Ureter (tissue), 1 donor: ENCODE data around the gene TBCD. TPM values are rescaled to one million over a fixed set of nuclear protein-coding genes. Genes with fewer than 3 reads are reported as not detected.

ENCODE experiments used
- DNase-seq: peaks from one replicate; pipeline ENCODE4 v3.0.0-alpha.2; 2020; ENCODE audit warnings: low spot score
- total RNA-seq: library from RNA; stranded (reverse); gene quantifications from one replicate; pipeline ENCODE4 v1.2.4, GENCODE V29; 2023
- donor health status: DM: yes; HTN: yes; CAD: no.

TBCD gene
- total RNA-seq, 1 donor from 2014 or later, result 122 TPM

- no peak for DNase-seq
Observed at GRCh38 chr17:82937411-82938371, 185.8 kb downstream of the TBCD start.

GRCh38 chr17:82938486-82938872 is 186.6 kb downstream of the TBCD start:
- no peak for DNase-seq

DNA sequence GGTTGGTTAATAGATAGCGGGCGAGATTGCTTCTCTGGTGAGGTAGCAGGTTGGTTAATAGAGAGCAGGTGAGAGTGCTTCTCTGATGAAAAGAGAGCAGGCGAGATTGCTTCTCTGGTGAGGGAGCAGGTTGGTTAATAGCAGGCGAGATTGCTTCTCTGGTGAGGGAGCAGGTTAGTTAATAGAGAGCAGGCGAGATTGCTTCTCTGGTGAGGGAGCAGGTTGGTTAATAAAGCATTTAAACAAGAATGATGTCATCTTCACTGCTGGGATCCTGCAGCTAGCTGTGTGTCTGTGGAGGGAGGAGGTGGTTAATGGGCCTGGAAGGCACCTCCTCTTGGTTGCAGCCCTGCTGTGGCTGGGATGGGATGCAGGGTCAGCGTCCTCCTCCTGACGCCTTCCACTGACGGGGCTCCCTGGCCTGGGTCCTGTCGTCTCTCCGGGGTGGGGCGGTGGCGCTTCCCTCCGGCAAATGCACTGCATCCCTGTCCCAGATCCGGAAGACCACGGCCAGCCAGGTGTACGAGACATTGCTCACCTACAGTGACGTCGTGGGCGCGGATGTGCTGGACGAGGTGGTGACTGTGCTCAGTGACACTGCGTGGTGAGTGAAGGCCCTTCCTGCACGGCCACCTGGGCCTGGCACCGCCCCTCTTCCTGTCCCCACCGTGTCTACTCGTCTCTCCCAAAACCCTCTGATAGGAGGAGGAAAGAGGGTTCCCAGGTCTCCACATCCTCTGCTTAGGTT is 187.2 kb downstream of the TBCD start:
- DNase-seq, result no peak

DNA sequence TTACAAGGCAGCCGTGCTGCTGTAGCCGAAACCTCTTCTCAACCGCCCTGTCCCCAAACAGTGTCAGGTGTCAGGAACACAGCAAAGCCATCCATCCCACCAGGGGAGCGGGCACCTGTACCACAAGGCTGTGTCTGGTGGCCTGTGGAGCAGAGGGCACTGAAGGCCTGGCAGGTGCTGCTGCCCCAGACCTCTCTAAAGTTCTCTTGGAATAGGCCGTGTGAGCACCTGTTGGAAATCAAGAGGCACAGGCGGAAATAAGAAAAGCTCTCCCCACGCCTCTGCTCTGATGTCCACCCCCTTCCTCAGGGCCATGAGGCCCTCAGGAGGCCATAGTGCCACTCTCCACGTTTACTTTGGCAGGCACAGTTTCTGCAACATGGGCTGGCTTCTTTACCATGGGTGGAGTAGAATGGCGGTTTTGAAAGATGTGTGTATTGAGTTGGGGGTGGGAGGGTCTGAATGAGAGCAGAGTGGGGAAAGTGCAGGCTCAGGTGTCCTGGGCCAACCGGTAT is 187.8 kb downstream of the TBCD start:
- DNase-seq, result no peak

DNA sequence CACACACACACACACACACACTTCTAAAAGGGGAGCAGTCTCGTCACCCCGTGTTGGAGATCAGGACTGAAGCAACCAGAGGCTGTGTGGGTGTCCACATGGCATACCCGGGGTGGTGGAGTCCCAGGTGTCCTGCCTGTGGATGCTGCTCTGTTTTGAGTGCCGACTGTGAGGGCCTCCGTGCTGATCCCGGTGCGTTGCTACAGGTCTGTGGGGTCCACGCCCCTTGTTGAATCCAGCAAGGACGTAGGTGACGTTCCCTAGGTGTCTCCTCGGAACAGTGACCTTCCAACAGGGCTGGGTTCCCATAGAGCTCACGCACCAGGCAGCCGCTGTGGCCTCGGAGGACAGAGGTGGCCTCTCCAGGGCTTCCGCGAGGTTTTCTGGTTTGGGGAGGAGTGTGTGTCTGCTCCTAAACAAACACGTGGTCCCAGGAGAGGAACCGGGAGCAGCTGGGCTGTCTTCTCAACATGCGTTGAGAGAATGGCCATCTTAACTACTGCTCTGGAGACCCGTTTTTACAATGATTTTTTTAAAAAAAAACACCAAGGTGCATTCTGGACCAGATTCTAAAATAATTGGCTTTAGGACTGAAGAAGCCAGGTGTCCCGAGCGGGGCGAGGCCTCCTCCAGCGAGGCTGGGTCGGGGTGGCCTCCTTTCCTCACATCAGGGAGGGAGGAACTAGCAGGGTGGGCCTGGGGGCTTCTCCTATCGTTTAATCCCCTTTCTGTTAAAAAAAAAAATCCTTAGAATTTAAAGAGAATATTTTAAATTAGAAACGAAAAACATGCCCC is 188.6 kb downstream of the TBCD start:
- DNase-seq, result no peak

DNA sequence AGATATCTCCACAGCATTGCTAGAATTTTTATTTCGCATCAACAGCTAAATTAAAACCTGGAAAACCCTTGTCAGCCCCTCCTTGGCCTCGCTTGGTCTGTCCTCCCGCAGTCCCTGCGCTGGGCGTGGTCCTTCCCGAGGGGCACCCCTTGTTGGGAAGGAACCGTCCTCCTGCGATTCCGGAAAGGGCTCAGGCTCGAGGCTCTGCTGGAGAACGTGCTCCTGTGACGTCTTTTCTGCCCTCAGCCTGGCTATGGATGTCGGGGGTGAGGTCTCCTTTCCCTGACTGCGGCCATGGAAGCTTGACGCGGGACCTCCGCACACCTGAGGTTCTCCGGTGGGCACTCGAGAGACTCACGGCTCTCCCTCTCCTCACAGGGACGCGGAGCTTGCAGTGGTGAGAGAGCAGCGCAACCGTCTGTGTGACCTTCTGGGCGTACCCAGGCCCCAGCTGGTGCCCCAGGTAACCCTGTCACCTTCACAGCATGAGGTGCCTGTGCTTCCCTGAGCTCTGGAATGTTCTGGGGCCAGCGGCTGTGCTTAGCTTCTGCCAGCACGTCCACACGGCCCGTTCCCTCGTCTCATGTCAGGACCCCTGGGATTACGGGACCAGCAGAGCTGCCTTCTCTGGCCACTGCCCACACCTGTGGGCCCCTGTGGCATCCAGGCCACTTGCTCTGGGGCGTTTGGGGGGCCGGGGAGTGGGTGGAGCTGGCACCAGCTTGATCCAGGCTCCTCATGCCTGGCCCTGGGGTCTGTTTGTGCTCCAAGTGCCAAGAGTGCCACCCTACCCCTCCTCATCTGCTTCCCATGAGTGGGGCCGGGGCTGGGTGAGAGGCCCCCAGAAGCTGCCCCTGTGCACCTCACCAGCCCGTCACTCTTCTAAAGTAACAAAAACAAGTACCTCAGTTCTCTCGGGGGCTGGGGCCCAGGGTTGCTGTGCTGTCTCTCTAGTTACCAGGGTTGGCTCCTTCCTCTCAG is 189.4 kb downstream of the TBCD start:
- DNase-seq, result no peak

GRCh38 chr17:82942166-82943130 is 190.6 kb downstream of the TBCD start:
- DNase-seq, result no peak

- DNase-seq, result no peak
Observed at GRCh38 chr17:82943339-82943738, 191.5 kb downstream of the TBCD start.

GRCh38 chr17:82943751-82944150 is 191.9 kb downstream of the TBCD start:
- DNase-seq, result no peak

- DNase-seq, result no peak
Observed at GRCh38 chr17:82944990-82945389, 193.1 kb downstream of the TBCD start.

DNA sequence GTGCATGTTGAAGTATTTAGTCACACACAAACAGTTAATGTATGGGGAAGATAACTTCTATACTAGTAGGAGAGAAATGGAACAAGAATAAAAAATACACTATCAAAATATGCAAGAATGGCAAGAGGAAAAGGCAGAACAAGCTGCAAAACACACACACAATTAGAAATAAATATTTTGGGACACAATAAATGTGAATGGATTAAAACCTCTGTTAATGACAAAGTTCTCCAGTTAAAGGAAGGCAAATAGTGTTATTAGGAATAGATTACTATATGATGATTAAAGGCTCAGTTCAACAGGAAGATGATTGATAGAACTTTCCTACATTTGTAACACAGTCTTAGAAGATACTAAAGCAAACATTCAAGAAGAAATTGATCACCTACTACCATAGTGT is 194.2 kb downstream of the TBCD start:
- no peak for DNase-seq

GRCh38 chr17:82947051-82947991 is 195.5 kb downstream of the TBCD start:
- no peak for DNase-seq

GRCh38 chr17:82948081-82948511 is 196.2 kb downstream of the TBCD start:
- no peak for DNase-seq

DNA sequence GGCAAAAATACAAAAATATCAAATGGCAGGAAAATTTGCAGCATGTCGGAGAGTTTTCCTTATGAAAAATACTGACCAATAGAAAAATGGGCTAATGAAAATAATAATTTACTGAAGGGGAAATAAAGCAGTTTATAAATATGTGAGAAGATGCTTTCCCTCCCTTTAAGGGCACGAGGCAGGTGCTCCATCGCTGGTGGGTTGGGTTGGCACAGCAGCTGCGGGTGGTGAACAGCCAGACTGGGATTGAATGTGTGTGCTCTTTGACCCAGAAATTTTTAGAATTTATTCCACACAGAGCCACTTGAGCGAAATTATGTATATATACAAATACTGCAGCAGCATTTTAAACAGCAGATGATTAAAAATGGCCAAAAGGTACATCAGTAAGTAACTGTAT is 197.1 kb downstream of the TBCD start:
- no peak for DNase-seq

- no peak for DNase-seq
Observed at GRCh38 chr17:82949361-82949760, 197.5 kb downstream of the TBCD start.

- DNase-seq, result no peak
Observed at GRCh38 chr17:82949984-82950383, 198.1 kb downstream of the TBCD start.

- DNase-seq, result no peak
Observed at GRCh38 chr17:82950525-82951102, 198.7 kb downstream of the TBCD start.

DNA sequence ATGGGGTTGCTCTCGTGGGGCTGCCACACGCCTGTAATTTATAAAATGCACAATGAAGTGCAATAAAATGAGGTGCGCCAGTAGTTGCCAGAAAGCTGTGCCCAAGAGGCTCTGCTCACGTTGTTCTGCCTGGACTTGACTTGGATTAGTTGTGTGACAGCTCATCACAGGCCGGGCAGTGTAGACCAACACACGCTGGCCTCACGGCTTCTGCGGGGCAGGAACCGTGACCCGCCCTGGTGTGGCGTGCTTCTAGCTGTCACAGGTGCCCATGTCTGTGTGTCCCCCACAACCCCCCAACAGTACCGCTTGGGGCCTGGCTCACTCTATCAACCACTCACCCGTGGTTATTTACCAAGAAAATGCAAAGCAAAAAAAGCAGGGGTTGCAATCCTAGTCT is 200.2 kb downstream of the TBCD start:
- DNase-seq, result no peak
